T47D (cell line): ENCODE results near the gene HELZ.
A peak's percentile ranks its signal among the peaks of the same experiment; 100 is the strongest.
"Not testable (repeated sequence)": the region's sequence is repeated elsewhere in the genome, so short reads cannot be mapped to it uniquely, and the experiment has no call there.

ENCODE experiments used
- DNase-seq, 2 experiments: peaks; one replicate each; pipeline versions ENCODE4 v3.0.0 to v3.0.0-alpha.2; 2011 to 2012; ENCODE audit warnings: low read depth in 1 of 2, low spot score in 1 of 2
- JUND ChIP-seq: IDR thresholded peaks from 2 replicates; pipeline ENCODE4 v1.6.1; 2012; ENCODE audit warnings: low read depth
- in situ Hi-C: cut with HindIII; loops from 2 replicates; pipeline ENCODE4 v1.10.0; 2016; ENCODE audit warnings: low sequenced_read_pairs, low pct_unique_long_range_greater_than_20kb

HELZ gene

DNA sequence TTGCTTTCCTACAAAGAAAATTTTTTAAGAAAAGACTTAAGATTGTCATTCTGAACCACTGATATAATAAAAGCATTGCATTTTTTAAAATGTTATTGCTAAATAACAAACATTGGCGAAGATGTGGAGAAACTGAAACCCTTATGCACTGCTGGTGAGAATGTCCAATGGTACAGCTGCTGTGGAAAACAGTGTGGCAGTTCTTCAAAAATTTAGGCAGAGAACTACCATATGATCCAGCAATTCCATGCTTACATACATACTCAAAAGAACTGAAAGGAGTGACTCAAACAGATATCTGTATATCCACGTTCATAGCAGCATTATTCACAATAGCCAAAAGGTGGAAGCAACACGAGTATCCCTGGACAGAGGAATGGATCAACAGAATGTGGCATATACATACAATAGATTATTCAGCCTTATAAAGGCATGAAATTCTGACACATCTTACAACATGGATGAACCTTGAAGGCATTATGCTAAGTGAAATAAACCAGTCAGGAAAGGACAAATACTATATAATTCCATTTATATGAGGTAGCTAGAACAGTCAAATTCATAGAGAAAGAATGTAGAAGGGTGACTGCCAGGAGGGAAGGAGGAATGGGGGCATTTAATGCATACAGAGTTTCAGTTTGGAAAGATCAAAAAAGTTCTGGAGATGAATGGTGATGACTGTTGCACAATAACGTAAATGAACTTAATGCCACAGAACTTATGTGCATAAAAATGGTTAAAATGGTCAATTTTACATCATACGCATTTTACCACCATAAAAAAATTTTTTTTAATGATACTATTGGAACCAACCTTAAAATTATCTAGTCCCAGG lies 108.6 kb downstream of the HELZ start:
- in situ Hi-C loops, result no loop called here
- TF ChIP-seq JUND, result no peak
- no peak for DNase-seq

DNA sequence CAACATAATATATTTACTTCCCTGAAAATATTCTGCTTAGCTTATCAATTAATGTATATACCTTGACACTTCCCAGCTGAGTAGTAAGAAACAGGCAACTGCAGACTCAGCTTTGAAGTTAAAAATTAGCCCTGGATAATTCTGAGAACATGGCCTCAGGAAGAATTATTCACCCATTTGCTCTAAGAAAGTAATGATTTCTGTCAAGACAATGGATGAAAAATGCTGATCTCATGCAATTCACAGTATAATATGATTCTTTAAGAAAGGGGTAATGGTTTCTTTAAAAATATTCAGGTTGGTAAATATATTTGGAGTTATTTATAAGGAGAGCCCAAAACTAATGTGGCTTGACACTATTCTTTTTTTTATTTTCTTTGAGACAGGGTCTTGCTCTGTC lies 111.8 kb downstream of the HELZ start:
- in situ Hi-C loops, result no loop called here
- no peak for TF ChIP-seq JUND
- no peak for DNase-seq

DNA sequence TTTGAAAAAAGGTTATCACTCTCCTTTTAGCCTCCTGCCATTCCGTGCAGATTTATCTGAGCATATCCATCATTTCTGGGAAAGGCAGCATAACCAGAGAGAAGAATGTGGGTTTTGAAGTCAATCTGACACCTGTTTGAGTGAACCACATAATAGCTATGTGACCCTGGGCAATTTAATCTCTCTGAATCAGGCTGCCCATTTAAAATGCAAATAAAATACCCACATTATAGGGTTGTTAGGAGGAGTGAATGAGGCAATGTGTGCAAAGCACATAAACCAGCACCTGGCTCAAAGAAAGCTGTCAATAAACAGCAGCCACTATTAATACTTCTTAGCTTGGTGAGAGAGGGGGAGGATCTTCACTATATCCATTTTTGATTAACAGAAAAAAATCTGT lies 112.6 kb downstream of the HELZ start:
- DNase-seq, result peak in 1 of 2 experiments; percentile 50
- in situ Hi-C loops, result no loop called here
- TF ChIP-seq JUND, result no peak

DNA sequence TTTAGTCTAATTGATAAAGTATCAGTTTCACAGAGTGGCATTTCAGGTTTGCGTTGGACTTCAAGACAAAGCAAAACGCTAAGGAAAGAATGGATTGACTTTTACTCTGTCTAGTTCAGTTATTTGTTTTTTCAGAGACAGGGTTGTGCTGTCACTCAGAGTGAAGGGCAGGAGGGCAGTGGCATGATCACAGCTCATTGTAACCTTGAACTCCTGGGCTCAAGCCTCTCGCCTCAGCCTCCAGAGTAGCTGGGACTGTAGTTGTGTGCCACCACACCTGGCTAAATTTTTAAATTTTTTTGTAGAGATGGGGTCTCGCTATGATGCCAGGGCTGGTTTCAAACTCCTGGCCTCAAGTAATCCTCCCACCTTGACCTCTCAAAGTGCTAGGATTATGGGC lies 114.2 kb downstream of the HELZ start:
- no peak for TF ChIP-seq JUND
- DNase-seq, result no peak
- in situ Hi-C loops, result no loop called here

DNA sequence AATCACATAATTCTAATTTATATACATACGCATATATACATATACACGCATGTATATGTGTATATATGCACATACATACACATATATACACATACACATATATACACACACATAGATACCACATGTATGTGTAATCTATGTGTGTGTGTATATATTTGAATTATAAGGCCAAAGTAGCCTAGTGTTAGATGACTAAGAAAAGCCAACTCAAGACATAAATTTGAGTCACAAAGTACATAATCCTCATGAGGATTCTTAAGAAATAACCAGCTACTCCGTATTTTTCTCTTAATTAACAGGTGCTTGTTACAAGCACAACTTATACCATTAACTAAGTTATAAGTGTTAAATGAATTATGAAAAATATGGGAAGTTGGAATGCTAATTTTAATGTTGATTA lies 115.7 kb downstream of the HELZ start:
- in situ Hi-C loops, result no loop called here
- no peak for DNase-seq
- TF ChIP-seq JUND, result no peak

DNA sequence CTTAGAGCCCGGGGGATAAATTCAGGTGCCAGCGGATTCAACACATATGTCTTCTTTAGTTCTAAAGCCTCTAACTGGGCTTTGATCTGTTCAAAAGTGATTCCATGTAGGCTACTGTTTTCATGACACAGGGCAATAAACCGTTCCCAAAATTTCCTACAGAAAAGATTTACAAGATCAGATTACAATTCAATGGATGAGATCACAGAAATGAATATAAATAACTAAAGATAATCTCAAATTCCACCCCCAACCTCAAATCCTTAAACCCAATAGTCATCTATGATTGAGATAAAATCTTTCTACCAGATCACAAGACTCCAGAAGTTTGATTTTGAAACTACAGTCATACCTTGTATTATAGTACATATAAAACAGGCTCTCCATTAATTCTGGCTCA lies 116.3 kb downstream of the HELZ start:
- no peak for TF ChIP-seq JUND
- no peak for DNase-seq
- in situ Hi-C loops, result no loop called here

DNA sequence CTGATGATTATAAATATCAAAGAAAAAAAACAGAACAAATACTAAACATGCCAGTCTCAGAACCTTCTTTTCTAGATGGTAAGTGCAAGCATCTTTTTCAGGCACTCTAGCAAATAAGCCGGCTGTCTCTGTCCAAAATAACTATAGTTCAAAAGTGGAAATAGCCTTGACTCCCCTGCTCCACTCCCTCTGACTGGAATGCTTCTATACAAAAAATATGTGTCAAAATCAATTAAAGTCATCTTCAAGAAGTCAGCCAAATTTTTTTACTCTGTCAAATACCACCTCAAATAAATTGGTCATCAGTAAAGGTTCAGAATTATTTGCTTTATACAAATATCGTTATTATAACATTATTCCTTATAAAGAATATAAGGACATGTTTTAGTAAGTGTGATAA lies 117.1 kb downstream of the HELZ start:
- in situ Hi-C loops, result no loop called here
- TF ChIP-seq JUND, result no peak
- DNase-seq, result no peak

DNA sequence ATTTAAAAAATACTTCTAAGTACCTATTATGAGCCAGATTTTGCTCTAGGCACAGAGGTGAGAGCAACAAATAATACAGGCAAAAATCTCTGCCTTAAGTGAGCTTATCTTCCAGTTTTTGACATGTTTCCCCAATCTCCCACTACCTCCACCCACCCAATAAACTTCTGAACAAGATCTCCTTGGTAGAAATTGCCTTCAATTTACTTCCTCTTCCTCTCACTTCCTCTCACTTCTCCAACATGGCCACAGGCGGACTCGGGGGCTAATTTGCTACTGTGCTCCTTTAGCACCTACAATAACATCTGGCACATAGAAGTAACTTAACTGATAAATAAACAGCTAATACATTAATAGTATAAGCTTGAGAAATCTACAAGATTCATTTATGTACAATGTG lies 118.0 kb downstream of the HELZ start:
- no peak for DNase-seq
- in situ Hi-C loops, result no loop called here
- TF ChIP-seq JUND, result no peak

DNA sequence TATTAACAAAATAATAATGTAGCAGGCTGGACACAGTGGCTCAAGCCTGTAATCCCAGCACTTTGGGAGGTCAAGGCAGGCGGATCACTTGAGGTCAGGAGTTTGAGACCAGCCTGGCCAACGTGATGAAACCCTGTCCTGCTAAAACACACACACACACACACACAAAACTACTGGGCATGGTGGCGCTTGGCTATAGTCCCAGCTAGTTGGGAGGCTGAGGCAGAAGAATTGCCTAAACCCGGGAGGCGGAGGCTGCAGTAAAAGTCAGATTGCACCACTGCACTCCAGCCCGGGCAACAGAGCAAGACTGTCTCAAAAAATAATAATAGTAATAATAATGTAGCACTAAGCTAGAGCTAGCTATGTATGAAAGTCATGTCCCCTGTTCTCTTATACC lies 118.5 kb downstream of the HELZ start:
- in situ Hi-C loops, DNase-seq: not testable (repeated sequence)

DNA sequence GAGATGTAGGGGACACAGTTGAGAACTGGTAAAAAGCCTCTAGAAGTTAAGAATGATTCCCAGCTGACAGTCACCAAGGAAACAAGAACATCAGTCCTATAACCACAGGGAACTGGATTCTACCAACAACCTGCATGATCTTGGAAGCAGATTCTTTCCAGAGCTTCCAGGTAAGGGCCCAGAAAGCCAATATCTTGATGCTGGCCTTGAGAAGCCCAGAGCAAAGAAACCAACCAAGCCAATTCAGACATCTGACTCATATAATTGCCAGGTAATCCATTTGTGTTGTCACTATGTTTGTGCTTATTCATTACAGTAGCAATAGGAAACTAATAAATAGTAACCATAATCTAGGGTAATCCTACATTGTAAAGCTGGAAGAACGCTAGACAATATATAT lies 119.1 kb downstream of the HELZ start:
- no peak for DNase-seq
- in situ Hi-C loops, result no loop called here
- TF ChIP-seq JUND, result no peak

DNA sequence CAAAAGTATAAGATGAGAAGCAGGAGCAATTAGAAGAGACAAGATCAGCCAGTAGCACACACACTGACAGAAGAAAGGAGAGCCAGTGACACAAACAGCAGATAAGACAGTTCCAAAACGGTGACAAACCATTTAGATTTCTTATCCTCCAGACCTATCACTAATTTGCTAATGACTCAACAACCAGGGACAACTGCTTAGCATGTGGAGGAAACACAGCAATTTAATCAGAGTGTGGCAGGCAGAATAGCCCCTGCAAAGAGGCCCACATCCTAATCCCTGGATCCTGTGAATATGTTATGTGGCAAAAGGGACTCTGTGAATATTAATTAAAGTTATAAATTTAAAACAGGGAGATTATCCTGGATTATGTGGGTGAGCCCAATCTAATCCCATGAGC lies 119.6 kb downstream of the HELZ start:
- DNase-seq, result no peak

DNA sequence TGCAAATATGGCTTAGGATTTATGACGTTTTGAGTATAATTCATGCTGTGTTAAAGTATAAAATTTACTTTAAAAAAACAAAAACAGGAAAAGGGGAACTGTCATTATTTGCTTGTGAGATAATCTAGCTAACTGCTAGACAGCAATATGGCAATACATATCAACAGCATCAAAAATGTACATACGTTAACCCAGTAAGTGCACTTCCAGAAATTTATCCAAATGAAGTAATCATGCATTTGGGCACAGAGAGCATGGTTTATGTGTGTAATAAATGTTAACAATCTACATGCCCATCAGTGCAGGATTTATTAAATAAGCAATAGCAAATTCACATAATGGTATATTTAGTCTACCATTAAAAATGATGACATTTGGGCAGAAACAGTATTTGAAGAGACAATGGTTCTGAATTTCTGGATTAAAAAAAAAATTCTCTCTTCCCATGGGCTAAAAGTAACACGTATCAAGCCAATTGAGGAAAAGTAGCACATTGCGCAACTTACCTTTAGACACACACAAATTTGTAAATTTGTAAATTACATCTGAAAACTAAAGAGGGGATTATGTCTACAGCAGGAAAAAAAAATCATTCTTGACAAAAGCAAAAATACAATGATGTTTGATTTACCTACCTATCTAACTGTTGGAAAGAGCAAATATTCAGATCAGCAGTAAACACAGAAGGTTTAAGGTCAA lies 120.4 kb downstream of the HELZ start:
- no peak for DNase-seq
- in situ Hi-C loops, result no loop called here
- TF ChIP-seq JUND, result no peak

More for the DNA sequence above, 119.6 kb downstream of the HELZ start:
- in situ Hi-C loops, result no loop called here
- TF ChIP-seq JUND, result no peak

DNA sequence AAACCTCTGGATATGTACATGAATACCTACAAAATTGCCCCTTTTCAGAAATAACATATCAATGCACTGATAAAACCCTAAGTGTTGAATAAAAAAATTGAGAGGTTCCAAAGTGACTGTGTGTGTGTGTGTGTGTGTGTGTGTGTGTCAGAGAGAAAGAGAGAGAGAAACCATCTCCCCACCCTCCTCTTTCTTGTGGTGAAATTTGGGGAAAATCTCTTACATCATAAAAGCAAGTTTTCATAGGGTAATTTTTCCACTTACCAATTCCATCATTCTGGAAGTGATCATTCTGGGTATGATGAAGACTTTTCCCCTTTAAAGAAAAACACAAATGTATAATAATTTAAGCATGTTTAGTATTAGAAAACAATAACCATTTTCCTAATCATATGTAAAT lies 121.3 kb downstream of the HELZ start:
- no peak for DNase-seq
- in situ Hi-C loops, result no loop called here
- TF ChIP-seq JUND, result no peak

DNA sequence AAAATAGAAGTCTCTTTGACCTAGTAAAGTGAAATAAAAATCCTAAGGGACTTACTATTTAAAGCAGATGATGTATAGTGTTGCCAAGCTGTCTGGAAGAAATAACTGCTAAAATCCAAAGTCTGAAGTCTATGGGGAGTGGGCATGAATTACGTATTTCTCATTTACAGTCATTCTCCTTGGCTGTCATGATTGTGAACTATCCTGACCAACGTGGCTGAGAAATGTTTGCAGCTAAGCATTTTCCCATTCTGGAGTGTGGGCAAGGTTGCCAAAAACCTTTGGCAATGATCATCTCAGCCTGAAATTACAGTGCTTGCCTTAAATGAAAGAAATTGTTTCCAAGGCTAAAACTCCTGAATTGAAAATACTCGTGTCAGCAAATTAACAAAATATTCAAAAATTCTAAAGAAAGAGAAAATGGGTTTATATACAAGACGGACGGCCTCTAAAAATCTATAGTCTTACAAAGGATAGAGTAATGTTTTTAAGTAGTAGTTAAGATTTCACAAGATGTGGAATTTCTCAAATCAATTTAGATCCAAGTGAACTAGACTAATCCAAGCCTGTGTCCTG lies 123.6 kb downstream of the HELZ start:
- no peak for TF ChIP-seq JUND
- in situ Hi-C loops, result no loop called here
- DNase-seq, result no peak
